ENCODE results near the gene GTF2I.

- no peak for TF ChIP-seq CTCF (conservative IDR thresholded peaks at IDR 0.05 in 1 of 2, IDR thresholded peaks at IDR 0.05 in 1 of 2; ENCODE audit: extremely low read depth in 1 of 2, insufficient read depth in 1 of 2, low read depth in 1 of 2, low read length in 2 of 2)
- TF ChIP-seq EZH2 (IDR thresholded peaks at IDR 0.05; ENCODE audit: borderline replicate concordance, low read length), result no peak
Observed at GRCh38 chr7:74684921-74685320, 27.4 kb downstream of the GTF2I start.
